PC-3 (cell line): ENCODE data around the gene ST6GALNAC4.

Experiments
- CTCF ChIP-seq: fragments of 300-600 bp; sonication (generic); conservative IDR thresholded peaks from 2 replicates; pipeline ENCODE4 v1.5.1; 2017; ENCODE audit warnings: antibody characterized with exemption, low read depth, mild to moderate bottlenecking, low read length
- EZH2phosphoT487 ChIP-seq: fragments of 300-600 bp; sonication (generic); IDR thresholded peaks from 2 replicates; pipeline ENCODE4 v1.6.1; 2018; ENCODE audit warnings: mild to moderate bottlenecking, antibody characterized with exemption, low read length, borderline replicate concordance

GRCh38 chr9:127958728-127959127, 41.9 kb upstream of the ST6GALNAC4 start:
- TF ChIP-seq CTCF (no peak), EZH2phosphoT487 (no peak)
